GM23338 (cell line): Measurements from ENCODE around the gene KRTAP17-1. TPM values are rescaled to one million over a fixed set of nuclear protein-coding genes. Genes with fewer than 3 reads are reported as not detected.

ENCODE experiments used
- ATAC-seq: fragments of 200-7000 bp; cut with Tn5 transposase; 3 replicates; pipeline ENCODE4 v1.9.1; 2020
- DNase-seq: peaks from one replicate; pipeline ENCODE4 v3.0.0-alpha.2; 2015; ENCODE audit warnings: low spot score
- H2AFZ ChIP-seq: fragments of 200-600 bp; sonication (generic); 2 replicates; pipeline ENCODE4 v1.8.0; 2016; ENCODE audit warnings: antibody characterized with exemption, mild to moderate bottlenecking, moderate library complexity
- H3F3A ChIP-seq: fragments of 200-600 bp; sonication (generic); replicated peaks from 2 replicates; pipeline ENCODE4 v1.8.0; 2017; ENCODE audit warnings: antibody characterized with exemption, mixed run types, low read depth
- H3K27ac ChIP-seq: fragments of 200-600 bp; sonication (generic); 2 replicates; pipeline ENCODE4 v1.6.1; 2016; ENCODE audit warnings: low read depth
- H3K27me3 ChIP-seq: fragments of 200-600 bp; sonication (generic); 2 replicates; pipeline ENCODE4 v1.8.0; 2016; ENCODE audit warnings: mild to moderate bottlenecking, mixed run types, moderate library complexity; ENCODE audit not compliant: insufficient read depth
- H3K36me3 ChIP-seq: fragments of 200-600 bp; sonication (generic); 2 replicates; pipeline ENCODE4 v1.8.0; 2016; ENCODE audit warnings: mild to moderate bottlenecking; ENCODE audit not compliant: insufficient read depth
- H3K4me1 ChIP-seq: fragments of 200-600 bp; sonication (generic); 2 replicates; pipeline ENCODE4 v1.8.0; 2016; ENCODE audit warnings: mild to moderate bottlenecking, moderate library complexity; ENCODE audit not compliant: insufficient read depth
- H3K4me2 ChIP-seq: fragments of 200-600 bp; sonication (generic); 2 replicates; pipeline ENCODE4 v1.7.1; 2017; ENCODE audit warnings: mixed run types
- H3K4me3 ChIP-seq: fragments of 200-600 bp; sonication (generic); 2 replicates; pipeline ENCODE4 v1.6.1; 2016; ENCODE audit warnings: mixed run types
- H3K79me2 ChIP-seq: fragments of 200-600 bp; sonication (generic); replicated peaks from 2 replicates; pipeline ENCODE4 v1.8.0; 2017; ENCODE audit warnings: mild to moderate bottlenecking; ENCODE audit not compliant: insufficient read depth
- H3K9me2 ChIP-seq: fragments of 200-600 bp; sonication (generic); 2 replicates; pipeline ENCODE4 v1.8.0; 2017; ENCODE audit not compliant: insufficient read depth
- H4K20me1 ChIP-seq: fragments of 200-600 bp; sonication (generic); replicated peaks from 2 replicates; pipeline ENCODE4 v1.8.0; 2017; ENCODE audit warnings: mild to moderate bottlenecking; ENCODE audit not compliant: insufficient read depth
- H3K27ac Mint-ChIP-seq: 2 replicates; pipeline ENCODE4 v1.8.0; 2020; ENCODE audit warnings: inconsistent platforms, mild to moderate bottlenecking, moderate library complexity, mixed read lengths
- H3K27me3 Mint-ChIP-seq: 3 replicates; pipeline ENCODE4 v1.8.0; 2022; ENCODE audit warnings: low read depth, mild to moderate bottlenecking, moderate library complexity, mixed read lengths, inconsistent platforms; ENCODE audit not compliant: insufficient read depth, poor library complexity
- H3K36me3 Mint-ChIP-seq: 3 replicates; pipeline ENCODE4 v1.8.0; 2021; ENCODE audit warnings: low read depth, mild to moderate bottlenecking, inconsistent platforms, moderate library complexity, mixed read lengths
- H3K4me1 Mint-ChIP-seq: 3 replicates; pipeline ENCODE4 v1.8.0; 2020; ENCODE audit warnings: mild to moderate bottlenecking, inconsistent platforms, mixed read lengths
- H3K4me3 Mint-ChIP-seq: 3 replicates; pipeline ENCODE4 v1.8.0; 2021; ENCODE audit warnings: moderate library complexity, mild to moderate bottlenecking, inconsistent platforms, mixed read lengths
- H3K9me3 Mint-ChIP-seq: 3 replicates; pipeline ENCODE4 v1.8.0; 2020; ENCODE audit warnings: moderate library complexity, mild to moderate bottlenecking, inconsistent platforms, mixed read lengths
- CREB1 ChIP-seq: fragments of 250-450 bp; sonication (Bioruptor Pico); IDR thresholded peaks from 2 replicates; pipeline ENCODE4 v1.5.0; 2020; ENCODE audit warnings: low read depth, mild to moderate bottlenecking, moderate library complexity
- EZH2 ChIP-seq: fragments of 200-600 bp; sonication (generic); IDR thresholded peaks from one replicate; pipeline ENCODE4 v1.8.0; 2017; ENCODE audit warnings: antibody characterized with exemption, mild to moderate bottlenecking, low read depth; ENCODE audit not compliant: unreplicated experiment
- EZH2phosphoT487 ChIP-seq: fragments of 200-600 bp; sonication (generic); IDR thresholded peaks from one replicate; pipeline ENCODE4 v1.8.1; 2018; ENCODE audit warnings: antibody characterized with exemption; ENCODE audit not compliant: unreplicated experiment
- JUNB ChIP-seq: IDR thresholded peaks from one replicate; pipeline ENCODE4 v1.6.1; 2016; ENCODE audit warnings: antibody characterized with exemption; ENCODE audit not compliant: unreplicated experiment
- NANOG ChIP-seq: IDR thresholded peaks from 2 replicates; pipeline ENCODE4 v1.6.1; 2016; ENCODE audit warnings: antibody characterized with exemption, borderline replicate concordance
- POLR2AphosphoS5 ChIP-seq: IDR thresholded peaks from 2 replicates; pipeline ENCODE4 v1.6.1; 2016; ENCODE audit warnings: antibody characterized with exemption, low read depth
- STAT1 ChIP-seq: IDR thresholded peaks from one replicate; pipeline ENCODE4 v1.6.1; 2016; ENCODE audit warnings: antibody characterized with exemption; ENCODE audit not compliant: unreplicated experiment
- ZNF114 ChIP-seq: fragments of 250-450 bp; sonication (Bioruptor Pico); IDR thresholded peaks from 2 replicates; pipeline ENCODE4 v1.5.0; 2020; ENCODE audit warnings: mild to moderate bottlenecking, moderate library complexity
- ZNF331 ChIP-seq: fragments of 250-450 bp; sonication (Bioruptor Pico); IDR thresholded peaks from 2 replicates; pipeline ENCODE4 v1.5.0; 2020; ENCODE audit warnings: low read depth, mild to moderate bottlenecking, moderate library complexity
- polyA plus RNA-seq: library from polyadenylated mRNA; unstranded; fragments of >200 nt; fragmentation: Nextera tagmentation; extraction: Ambion mirVana; gene quantifications from 2 replicates; pipeline ENCODE4 v1.2.1, GENCODE V29; 2016
- total RNA-seq: library from RNA; depleted of rRNA; stranded (reverse); fragments of >200 nt; shearing (Covaris generic); gene quantifications from 2 replicates; pipeline ENCODE4 v1.2.3, GENCODE V29; 2014
- TF ChIP-seq, protein P1 (sequence below): IDR thresholded peaks from 2 replicates; pipeline ENCODE4 v1.6.1; 2016; ENCODE audit warnings: antibody characterized with exemption
- TF ChIP-seq, protein P2 (sequence below): fragments of 250-450 bp; sonication (Bioruptor Pico); IDR thresholded peaks from 2 replicates; pipeline ENCODE4 v1.5.0; 2020; ENCODE audit warnings: mild to moderate bottlenecking, moderate library complexity
- TF ChIP-seq, protein P3 (sequence below), 2 experiments: fragments of 200-600 bp in 1 of 2; sonication (generic) in 1 of 2; conservative IDR thresholded peaks; 2 replicates each; pipeline versions ENCODE4 v1.5.1 to v1.6.1; 2016 to 2017; ENCODE audit warnings: antibody characterized with exemption in 2 of 2, low read depth in 2 of 2, mild to moderate bottlenecking in 2 of 2, moderate library complexity in 1 of 2
- TF ChIP-seq, protein P4 (sequence below): IDR thresholded peaks from one replicate; pipeline ENCODE4 v1.6.1; 2018; ENCODE audit warnings: antibody characterized with exemption; ENCODE audit not compliant: unreplicated experiment

Gene KRTAP17-1
- total and polyA plus RNA-seq, 2 experiments from 2014 or later, result not detected

DNA sequence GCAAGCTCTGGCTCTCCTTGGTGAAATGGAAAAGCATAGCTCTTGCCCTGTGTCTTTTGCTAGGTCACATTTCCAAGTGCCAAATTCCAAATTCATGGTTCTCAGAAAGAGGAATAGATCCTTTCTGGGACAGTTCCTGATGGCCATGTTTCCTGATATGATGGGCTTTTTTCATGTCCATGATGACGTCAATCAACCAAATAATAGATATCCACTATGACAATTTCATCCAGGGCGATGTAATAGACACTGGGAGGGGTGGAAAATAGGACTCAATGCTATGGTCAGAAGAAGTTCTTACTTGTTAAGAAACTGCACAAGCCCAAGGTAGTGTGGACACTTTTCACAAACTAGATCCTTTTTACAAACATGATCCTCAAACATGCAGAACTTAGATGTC lies 35.7 kb upstream of the KRTAP17-1 start:
- no peak overlapping the region for H3K4me2 ChIP-seq
- no peaks in the 10 kb centered on the region for H3K79me2 ChIP-seq
- H3K36me3 ChIP-seq, result no peaks in the 10 kb centered on the region
- no peaks in the 10 kb centered on the region for H3K4me1 Mint-ChIP-seq
- ATAC-seq (no peak), DNase-seq (no peak)
- H3K4me1 ChIP-seq, result no peaks in the 10 kb centered on the region
- no peaks in the 10 kb centered on the region for H3K36me3 Mint-ChIP-seq
- no peak for TF ChIP-seq EZH2
- TF ChIP-seq, protein P1, sequence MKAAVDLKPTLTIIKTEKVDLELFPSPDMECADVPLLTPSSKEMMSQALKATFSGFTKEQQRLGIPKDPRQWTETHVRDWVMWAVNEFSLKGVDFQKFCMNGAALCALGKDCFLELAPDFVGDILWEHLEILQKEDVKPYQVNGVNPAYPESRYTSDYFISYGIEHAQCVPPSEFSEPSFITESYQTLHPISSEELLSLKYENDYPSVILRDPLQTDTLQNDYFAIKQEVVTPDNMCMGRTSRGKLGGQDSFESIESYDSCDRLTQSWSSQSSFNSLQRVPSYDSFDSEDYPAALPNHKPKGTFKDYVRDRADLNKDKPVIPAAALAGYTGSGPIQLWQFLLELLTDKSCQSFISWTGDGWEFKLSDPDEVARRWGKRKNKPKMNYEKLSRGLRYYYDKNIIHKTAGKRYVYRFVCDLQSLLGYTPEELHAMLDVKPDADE, result no peak
- TF ChIP-seq, protein P2, sequence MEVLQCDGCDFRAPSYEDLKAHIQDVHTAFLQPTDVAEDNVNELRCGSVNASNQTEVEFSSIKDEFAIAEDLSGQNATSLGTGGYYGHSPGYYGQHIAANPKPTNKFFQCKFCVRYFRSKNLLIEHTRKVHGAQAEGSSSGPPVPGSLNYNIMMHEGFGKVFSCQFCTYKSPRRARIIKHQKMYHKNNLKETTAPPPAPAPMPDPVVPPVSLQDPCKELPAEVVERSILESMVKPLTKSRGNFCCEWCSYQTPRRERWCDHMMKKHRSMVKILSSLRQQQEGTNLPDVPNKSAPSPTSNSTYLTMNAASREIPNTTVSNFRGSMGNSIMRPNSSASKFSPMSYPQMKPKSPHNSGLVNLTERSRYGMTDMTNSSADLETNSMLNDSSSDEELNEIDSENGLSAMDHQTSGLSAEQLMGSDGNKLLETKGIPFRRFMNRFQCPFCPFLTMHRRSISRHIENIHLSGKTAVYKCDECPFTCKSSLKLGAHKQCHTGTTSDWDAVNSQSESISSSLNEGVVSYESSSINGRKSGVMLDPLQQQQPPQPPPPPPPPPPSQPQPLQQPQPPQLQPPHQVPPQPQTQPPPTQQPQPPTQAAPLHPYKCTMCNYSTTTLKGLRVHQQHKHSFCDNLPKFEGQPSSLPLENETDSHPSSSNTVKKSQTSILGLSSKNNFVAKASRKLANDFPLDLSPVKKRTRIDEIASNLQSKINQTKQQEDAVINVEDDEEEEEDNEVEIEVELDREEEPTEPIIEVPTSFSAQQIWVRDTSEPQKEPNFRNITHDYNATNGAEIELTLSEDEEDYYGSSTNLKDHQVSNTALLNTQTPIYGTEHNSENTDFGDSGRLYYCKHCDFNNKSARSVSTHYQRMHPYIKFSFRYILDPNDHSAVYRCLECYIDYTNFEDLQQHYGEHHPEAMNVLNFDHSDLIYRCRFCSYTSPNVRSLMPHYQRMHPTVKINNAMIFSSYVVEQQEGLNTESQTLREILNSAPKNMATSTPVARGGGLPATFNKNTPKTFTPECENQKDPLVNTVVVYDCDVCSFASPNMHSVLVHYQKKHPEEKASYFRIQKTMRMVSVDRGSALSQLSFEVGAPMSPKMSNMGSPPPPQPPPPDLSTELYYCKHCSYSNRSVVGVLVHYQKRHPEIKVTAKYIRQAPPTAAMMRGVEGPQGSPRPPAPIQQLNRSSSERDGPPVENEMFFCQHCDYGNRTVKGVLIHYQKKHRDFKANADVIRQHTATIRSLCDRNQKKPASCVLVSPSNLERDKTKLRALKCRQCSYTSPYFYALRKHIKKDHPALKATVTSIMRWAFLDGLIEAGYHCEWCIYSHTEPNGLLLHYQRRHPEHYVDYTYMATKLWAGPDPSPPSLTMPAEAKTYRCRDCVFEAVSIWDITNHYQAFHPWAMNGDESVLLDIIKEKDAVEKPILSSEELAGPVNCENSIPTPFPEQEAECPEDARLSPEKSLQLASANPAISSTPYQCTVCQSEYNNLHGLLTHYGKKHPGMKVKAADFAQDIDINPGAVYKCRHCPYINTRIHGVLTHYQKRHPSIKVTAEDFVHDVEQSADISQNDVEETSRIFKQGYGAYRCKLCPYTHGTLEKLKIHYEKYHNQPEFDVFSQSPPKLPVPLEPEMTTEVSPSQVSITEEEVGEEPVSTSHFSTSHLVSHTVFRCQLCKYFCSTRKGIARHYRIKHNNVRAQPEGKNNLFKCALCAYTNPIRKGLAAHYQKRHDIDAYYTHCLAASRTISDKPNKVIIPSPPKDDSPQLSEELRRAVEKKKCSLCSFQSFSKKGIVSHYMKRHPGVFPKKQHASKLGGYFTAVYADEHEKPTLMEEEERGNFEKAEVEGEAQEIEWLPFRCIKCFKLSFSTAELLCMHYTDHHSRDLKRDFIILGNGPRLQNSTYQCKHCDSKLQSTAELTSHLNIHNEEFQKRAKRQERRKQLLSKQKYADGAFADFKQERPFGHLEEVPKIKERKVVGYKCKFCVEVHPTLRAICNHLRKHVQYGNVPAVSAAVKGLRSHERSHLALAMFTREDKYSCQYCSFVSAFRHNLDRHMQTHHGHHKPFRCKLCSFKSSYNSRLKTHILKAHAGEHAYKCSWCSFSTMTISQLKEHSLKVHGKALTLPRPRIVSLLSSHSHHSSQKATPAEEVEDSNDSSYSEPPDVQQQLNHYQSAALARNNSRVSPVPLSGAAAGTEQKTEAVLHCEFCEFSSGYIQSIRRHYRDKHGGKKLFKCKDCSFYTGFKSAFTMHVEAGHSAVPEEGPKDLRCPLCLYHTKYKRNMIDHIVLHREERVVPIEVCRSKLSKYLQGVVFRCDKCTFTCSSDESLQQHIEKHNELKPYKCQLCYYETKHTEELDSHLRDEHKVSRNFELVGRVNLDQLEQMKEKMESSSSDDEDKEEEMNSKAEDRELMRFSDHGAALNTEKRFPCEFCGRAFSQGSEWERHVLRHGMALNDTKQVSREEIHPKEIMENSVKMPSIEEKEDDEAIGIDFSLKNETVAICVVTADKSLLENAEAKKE (CRISPR knock-in tag), result no peak
- TF ChIP-seq ZNF331, result no peak
- TF ChIP-seq, protein P3, sequence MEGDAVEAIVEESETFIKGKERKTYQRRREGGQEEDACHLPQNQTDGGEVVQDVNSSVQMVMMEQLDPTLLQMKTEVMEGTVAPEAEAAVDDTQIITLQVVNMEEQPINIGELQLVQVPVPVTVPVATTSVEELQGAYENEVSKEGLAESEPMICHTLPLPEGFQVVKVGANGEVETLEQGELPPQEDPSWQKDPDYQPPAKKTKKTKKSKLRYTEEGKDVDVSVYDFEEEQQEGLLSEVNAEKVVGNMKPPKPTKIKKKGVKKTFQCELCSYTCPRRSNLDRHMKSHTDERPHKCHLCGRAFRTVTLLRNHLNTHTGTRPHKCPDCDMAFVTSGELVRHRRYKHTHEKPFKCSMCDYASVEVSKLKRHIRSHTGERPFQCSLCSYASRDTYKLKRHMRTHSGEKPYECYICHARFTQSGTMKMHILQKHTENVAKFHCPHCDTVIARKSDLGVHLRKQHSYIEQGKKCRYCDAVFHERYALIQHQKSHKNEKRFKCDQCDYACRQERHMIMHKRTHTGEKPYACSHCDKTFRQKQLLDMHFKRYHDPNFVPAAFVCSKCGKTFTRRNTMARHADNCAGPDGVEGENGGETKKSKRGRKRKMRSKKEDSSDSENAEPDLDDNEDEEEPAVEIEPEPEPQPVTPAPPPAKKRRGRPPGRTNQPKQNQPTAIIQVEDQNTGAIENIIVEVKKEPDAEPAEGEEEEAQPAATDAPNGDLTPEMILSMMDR (conservative IDR thresholded peaks at IDR 0.05; ENCODE audit: low read depth in 2 of 2), result no peak
- no peak for TF ChIP-seq EZH2phosphoT487
- TF ChIP-seq POLR2AphosphoS5, result no peak
- TF ChIP-seq NANOG, result no peak
- TF ChIP-seq, protein P4, sequence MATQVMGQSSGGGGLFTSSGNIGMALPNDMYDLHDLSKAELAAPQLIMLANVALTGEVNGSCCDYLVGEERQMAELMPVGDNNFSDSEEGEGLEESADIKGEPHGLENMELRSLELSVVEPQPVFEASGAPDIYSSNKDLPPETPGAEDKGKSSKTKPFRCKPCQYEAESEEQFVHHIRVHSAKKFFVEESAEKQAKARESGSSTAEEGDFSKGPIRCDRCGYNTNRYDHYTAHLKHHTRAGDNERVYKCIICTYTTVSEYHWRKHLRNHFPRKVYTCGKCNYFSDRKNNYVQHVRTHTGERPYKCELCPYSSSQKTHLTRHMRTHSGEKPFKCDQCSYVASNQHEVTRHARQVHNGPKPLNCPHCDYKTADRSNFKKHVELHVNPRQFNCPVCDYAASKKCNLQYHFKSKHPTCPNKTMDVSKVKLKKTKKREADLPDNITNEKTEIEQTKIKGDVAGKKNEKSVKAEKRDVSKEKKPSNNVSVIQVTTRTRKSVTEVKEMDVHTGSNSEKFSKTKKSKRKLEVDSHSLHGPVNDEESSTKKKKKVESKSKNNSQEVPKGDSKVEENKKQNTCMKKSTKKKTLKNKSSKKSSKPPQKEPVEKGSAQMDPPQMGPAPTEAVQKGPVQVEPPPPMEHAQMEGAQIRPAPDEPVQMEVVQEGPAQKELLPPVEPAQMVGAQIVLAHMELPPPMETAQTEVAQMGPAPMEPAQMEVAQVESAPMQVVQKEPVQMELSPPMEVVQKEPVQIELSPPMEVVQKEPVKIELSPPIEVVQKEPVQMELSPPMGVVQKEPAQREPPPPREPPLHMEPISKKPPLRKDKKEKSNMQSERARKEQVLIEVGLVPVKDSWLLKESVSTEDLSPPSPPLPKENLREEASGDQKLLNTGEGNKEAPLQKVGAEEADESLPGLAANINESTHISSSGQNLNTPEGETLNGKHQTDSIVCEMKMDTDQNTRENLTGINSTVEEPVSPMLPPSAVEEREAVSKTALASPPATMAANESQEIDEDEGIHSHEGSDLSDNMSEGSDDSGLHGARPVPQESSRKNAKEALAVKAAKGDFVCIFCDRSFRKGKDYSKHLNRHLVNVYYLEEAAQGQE, result no peak
- no peak for TF ChIP-seq STAT1
- no peak for TF ChIP-seq JUNB
- no peak for TF ChIP-seq ZNF114 (CRISPR knock-in tag)
- TF ChIP-seq CREB1 (CRISPR knock-in tag), result no peak
- H3K27me3 ChIP-seq, result no peaks in the 10 kb centered on the region
- H3K27ac Mint-ChIP-seq, result no peak overlapping the region
- 0 out of 2 replicates have a peak, but pooled peaks cover 4% of the 10 kb centered on the region for H4K20me1 ChIP-seq
- no peaks in the 10 kb centered on the region for H3F3A ChIP-seq
- H3K27me3 Mint-ChIP-seq, result peaks cover 2% of the 10 kb centered on the region
- H3K4me3 ChIP-seq, result no peak overlapping the region
- H3K9me2 ChIP-seq, result peaks cover 6% of the 10 kb centered on the region; the same call in 1 of the 2 replicates
- H3K9me3 Mint-ChIP-seq, result no peaks in the 10 kb centered on the region
- H2AFZ ChIP-seq, result no peak overlapping the region
- no peak overlapping the region for H3K27ac ChIP-seq
- no peak overlapping the region for H3K4me3 Mint-ChIP-seq
